ENCODE results near the gene CDH8. TPM values are rescaled to one million over a fixed set of nuclear protein-coding genes. Genes with fewer than 3 reads are reported as not detected.
"Not testable (repeated sequence)": the region's sequence is repeated elsewhere in the genome, so short reads cannot be mapped to it uniquely, and the experiment has no call there.

CDH8 gene
- total RNA-seq, 1 donor from 2014 or later, result 23.7 TPM

GRCh38 chr16:61792194-61792909 lies 243.9 kb downstream of the CDH8 start:
- DNase-seq (ENCODE audit: low spot score), result no peak
- H3K4me1 ChIP-seq, result no peaks in the 10 kb centered on the region
- Mint-ChIP-seq H3K4me3 (no peak overlapping the region), H3K9me3 (peaks cover 3% of the 10 kb centered on the region), H3K27me3 (ENCODE audit: insufficient read depth, low read depth) (no peaks in the 10 kb centered on the region), H3K36me3 (no peaks in the 10 kb centered on the region), H3K4me1 (no peaks in the 10 kb centered on the region), H3K27ac (no peak overlapping the region)
- H3K4me3 ChIP-seq, result no peak overlapping the region
- H3F3A ChIP-seq (ENCODE audit: low read depth), result no peaks in the 10 kb centered on the region
- H3K36me3 ChIP-seq, result no peaks in the 10 kb centered on the region
- H3K9me3 ChIP-seq (ENCODE audit: low read depth), result no peaks in the 10 kb centered on the region
- H4K20me1 ChIP-seq (ENCODE audit: low read depth), result no peaks in the 10 kb centered on the region
- H3K27ac ChIP-seq, result no peak overlapping the region
- TF ChIP-seq EZH2 (IDR thresholded peaks at IDR 0.05) (no peak), EZH2phosphoT487 (IDR thresholded peaks at IDR 0.05) (no peak), CTCF (IDR thresholded peaks at IDR 0.05) (no peak)
- H3K79me2 ChIP-seq (ENCODE audit: low read depth), result no peaks in the 10 kb centered on the region
- H2AFZ ChIP-seq (replicated peaks), result no peak overlapping the region
- H3K4me2 ChIP-seq, result no peak overlapping the region
- H3K9ac ChIP-seq, result no peak overlapping the region
- H3K27me3 ChIP-seq, result no peaks in the 10 kb centered on the region

GRCh38 chr16:61791464-61791863 lies 244.8 kb downstream of the CDH8 start:
- H3K27me3 ChIP-seq, result no peaks in the 10 kb centered on the region
- DNase-seq (ENCODE audit: low spot score), result no peak
- no peak overlapping the region for H3K4me3 Mint-ChIP-seq
- H3K9ac ChIP-seq, result no peak overlapping the region
- no peak overlapping the region for H2AFZ ChIP-seq (replicated peaks)
- no peaks in the 10 kb centered on the region for H3K79me2 ChIP-seq (ENCODE audit: low read depth)
- no peaks in the 10 kb centered on the region for H3K4me1 ChIP-seq
- no peak overlapping the region for H3K4me3 ChIP-seq
- no peaks in the 10 kb centered on the region for H3F3A ChIP-seq (ENCODE audit: low read depth)
- H3K4me2 ChIP-seq, result no peak overlapping the region
- no peaks in the 10 kb centered on the region for H3K36me3 ChIP-seq
- H4K20me1 ChIP-seq (ENCODE audit: low read depth), result no peaks in the 10 kb centered on the region
- TF ChIP-seq EZH2 (IDR thresholded peaks at IDR 0.05) (no peak), EZH2phosphoT487 (IDR thresholded peaks at IDR 0.05) (no peak), CTCF (IDR thresholded peaks at IDR 0.05) (no peak)
- H3K27ac ChIP-seq, result no peak overlapping the region
- H3K9me3 Mint-ChIP-seq, result peaks cover 3% of the 10 kb centered on the region
- no peaks in the 10 kb centered on the region for H3K9me3 ChIP-seq (ENCODE audit: low read depth)
- no peaks in the 10 kb centered on the region for H3K36me3 Mint-ChIP-seq
- no peaks in the 10 kb centered on the region for H3K27me3 Mint-ChIP-seq (ENCODE audit: insufficient read depth, low read depth)
- no peaks in the 10 kb centered on the region for H3K4me1 Mint-ChIP-seq
- no peak overlapping the region for H3K27ac Mint-ChIP-seq

GRCh38 chr16:61781855-61782254 lies 254.4 kb downstream of the CDH8 start:
- not testable (repeated sequence) for H3K4me3 ChIP-seq; H3F3A ChIP-seq (ENCODE audit: low read depth); H4K20me1 ChIP-seq (ENCODE audit: low read depth); H3K27me3 Mint-ChIP-seq (ENCODE audit: insufficient read depth, low read depth); H3K4me2 ChIP-seq; H3K9ac ChIP-seq; H3K27ac Mint-ChIP-seq; DNase-seq (ENCODE audit: low spot score); H3K4me3 Mint-ChIP-seq; H3K36me3 ChIP-seq; H3K79me2 ChIP-seq (ENCODE audit: low read depth); H3K27ac ChIP-seq; H2AFZ ChIP-seq (replicated peaks); H3K9me3 Mint-ChIP-seq; H3K9me3 ChIP-seq (ENCODE audit: low read depth); H3K4me1 Mint-ChIP-seq; H3K27me3 ChIP-seq; H3K36me3 Mint-ChIP-seq
- peaks cover 10% of the 10 kb centered on the region for H3K4me1 ChIP-seq

- Histone ChIP-seq H3K79me2 (ENCODE audit: low read depth) (no peaks in the 10 kb centered on the region), H4K20me1 (ENCODE audit: low read depth) (no peaks in the 10 kb centered on the region), H3K4me1 (peaks cover 10% of the 10 kb centered on the region), H3K9me3 (ENCODE audit: low read depth) (no peaks in the 10 kb centered on the region), H3F3A (ENCODE audit: low read depth) (no peaks in the 10 kb centered on the region), H3K4me3 (no peak overlapping the region), H3K27ac (no peak overlapping the region), H3K27me3 (no peaks in the 10 kb centered on the region), H3K36me3 (no peaks in the 10 kb centered on the region), H3K4me2 (no peak overlapping the region), H2AFZ (replicated peaks) (no peak overlapping the region), H3K9ac (no peak overlapping the region)
- Mint-ChIP-seq H3K27ac (no peak overlapping the region), H3K9me3 (peaks cover 4% of the 10 kb centered on the region), H3K27me3 (ENCODE audit: insufficient read depth, low read depth) (no peaks in the 10 kb centered on the region), H3K4me1 (no peaks in the 10 kb centered on the region), H3K4me3 (no peak overlapping the region), H3K36me3 (no peaks in the 10 kb centered on the region)
- no peak for TF ChIP-seq CTCF (IDR thresholded peaks at IDR 0.05)
- TF ChIP-seq EZH2 (IDR thresholded peaks at IDR 0.05), result no peak
- no peak for TF ChIP-seq EZH2phosphoT487 (IDR thresholded peaks at IDR 0.05)
- no peak for DNase-seq (ENCODE audit: low spot score)
Observed at GRCh38 chr16:61780161-61780560, 256.1 kb downstream of the CDH8 start.

All from neural progenitor cell (in vitro differentiated cells).